Liver (tissue), 9 donors: Measurements from ENCODE around the gene ZNF839. TPM values are rescaled to one million over a fixed set of nuclear protein-coding genes. Genes with fewer than 3 reads are reported as not detected.

ENCODE experiments used
- DNase-seq: peaks from one replicate; pipeline ENCODE4 v3.0.0-alpha.2; 2017; ENCODE audit warnings: low spot score
- H3K27ac ChIP-seq, 2 donors: one replicate each; pipeline ENCODE4 v1.7.0; 2013; ENCODE audit warnings: inconsistent platforms in 2 of 2, low read length in 2 of 2, control low read depth in 1 of 2, low read depth in 1 of 2, mild to moderate bottlenecking in 1 of 2
- H3K27me3 ChIP-seq, 4 donors: one replicate each; pipeline versions ENCODE4 v1.6.1 to v1.7.0; 2013; ENCODE audit warnings: low read length in 3 of 4, inconsistent platforms in 1 of 4, mild to moderate bottlenecking in 1 of 4, moderate library complexity in 1 of 4; ENCODE audit not compliant: control insufficient read depth in 4 of 4, insufficient read depth in 4 of 4
- H3K36me3 ChIP-seq, 4 donors: one replicate each; pipeline versions ENCODE4 v1.6.1 to v1.7.0; 2013; ENCODE audit warnings: low read length in 3 of 4, mild to moderate bottlenecking in 3 of 4, low read depth in 1 of 4, moderate library complexity in 1 of 4; ENCODE audit not compliant: control insufficient read depth in 4 of 4, insufficient read depth in 3 of 4
- H3K4me1 ChIP-seq, 4 donors: one replicate each; pipeline versions ENCODE4 v1.6.1 to v1.7.0; 2013; ENCODE audit warnings: low read length in 3 of 4, mild to moderate bottlenecking in 3 of 4, moderate library complexity in 1 of 4; ENCODE audit not compliant: control insufficient read depth in 4 of 4, insufficient read depth in 4 of 4
- H3K4me3 ChIP-seq, 3 donors: one replicate each; pipeline versions ENCODE4 v1.6.1 to v1.7.0; 2013; ENCODE audit warnings: low read length in 3 of 3, control low read depth in 1 of 3, low read depth in 1 of 3, mild to moderate bottlenecking in 1 of 3
- H3K9ac ChIP-seq, 2 donors: one replicate each; pipeline ENCODE4 v1.7.0; 2013; ENCODE audit warnings: low read length in 2 of 2, mild to moderate bottlenecking in 2 of 2, moderate library complexity in 2 of 2, control low read depth in 1 of 2, low read depth in 1 of 2
- H3K9me3 ChIP-seq, 4 donors: one replicate each; pipeline versions ENCODE4 v1.6.1 to v1.7.0; 2013; ENCODE audit warnings: low read length in 3 of 4; ENCODE audit not compliant: control insufficient read depth in 4 of 4
- EGR1 ChIP-seq, 2 donors: IDR thresholded peaks; 2 replicates each; pipeline ENCODE4 v1.6.1; 2016 to 2018; ENCODE audit warnings: antibody characterized with exemption in 2 of 2, low read depth in 2 of 2
- FOXA1 ChIP-seq: IDR thresholded peaks from 2 replicates; pipeline ENCODE4 v1.6.1; 2016; ENCODE audit warnings: antibody characterized with exemption
- FOXA2 ChIP-seq: IDR thresholded peaks from 2 replicates; pipeline ENCODE4 v1.6.1; 2016; ENCODE audit warnings: antibody characterized with exemption
- GABPA ChIP-seq, 2 donors: IDR thresholded peaks in 1 of 2; conservative IDR thresholded peaks in 1 of 2; 2 replicates each; pipeline ENCODE4 v1.6.1; 2016; ENCODE audit warnings: antibody characterized with exemption in 2 of 2, mild to moderate bottlenecking in 1 of 2, moderate library complexity in 1 of 2
- HNF4A ChIP-seq, 2 donors: conservative IDR thresholded peaks; 2 replicates each; pipeline ENCODE4 v1.6.1; 2016; ENCODE audit warnings: antibody characterized with exemption in 2 of 2, mild to moderate bottlenecking in 2 of 2
- HNF4G ChIP-seq: IDR thresholded peaks from 2 replicates; pipeline ENCODE4 v1.6.1; 2016; ENCODE audit warnings: antibody characterized with exemption
- RXRA ChIP-seq, 2 donors: IDR thresholded peaks; 2 replicates each; pipeline ENCODE4 v1.6.1; 2017 to 2018; ENCODE audit warnings: antibody characterized with exemption in 2 of 2, mild to moderate bottlenecking in 1 of 2
- SP1 ChIP-seq: IDR thresholded peaks from 2 replicates; pipeline ENCODE4 v1.6.1; 2018; ENCODE audit warnings: antibody characterized with exemption, mild to moderate bottlenecking
- TAF1 ChIP-seq: conservative IDR thresholded peaks from 2 replicates; pipeline ENCODE4 v1.6.1; 2016; ENCODE audit warnings: antibody characterized with exemption, mild to moderate bottlenecking
- WGBS: extraction: QIAGEN DNeasy Blood & Tissue Kit; methylation state at CpG from one replicate; pipeline ENCODE4 v1.1.7; 2013; 5-methylcytosine and 5-hydroxymethylcytosine counted together
- polyA plus RNA-seq, 2 donors: library from polyadenylated mRNA; stranded (reverse) in 1 of 2; unstranded in 1 of 2; fragments of 200-250 nt in 1 of 2; fragments of >200 nt in 1 of 2; fragmentation: Nextera tagmentation in 1 of 2; extraction: Ambion mirVana in 1 of 2; gene quantifications; one replicate each; pipeline versions ENCODE4 v1.2.1 to v1.2.3, GENCODE V29; 2013 to 2015
- total RNA-seq, 2 donors: library from RNA; depleted of rRNA; stranded (reverse); fragments of >200 nt; gene quantifications; one replicate each; pipeline ENCODE4 v1.2.3, GENCODE V29; 2014
- TF ChIP-seq, protein P1 (sequence below): IDR thresholded peaks from 2 replicates; pipeline ENCODE4 v1.6.1; 2016; ENCODE audit warnings: antibody characterized with exemption, mild to moderate bottlenecking
- TF ChIP-seq, protein P2 (sequence below): IDR thresholded peaks from 2 replicates; pipeline ENCODE4 v1.6.1; 2016; ENCODE audit warnings: antibody characterized with exemption
- TF ChIP-seq, protein P3 (sequence below): IDR thresholded peaks from 2 replicates; pipeline ENCODE4 v1.6.1; 2016; ENCODE audit warnings: antibody characterized with exemption
- TF ChIP-seq, protein P4 (sequence below): fragments of 150-350 bp; IDR thresholded peaks from 2 replicates; pipeline ENCODE4 v1.5.1; 2017; ENCODE audit warnings: improper control_type of control experiment, low read depth, low read length; ENCODE audit not compliant: missing input control
- donor health status: healthy.
- donor health status: healthy.
- donor health status: healthy.
- donor health status: healthy.
- donor health status: healthy.

The ZNF839 gene
- total and polyA plus RNA-seq, 4 donors, result 3.1 to 5.6 (median 4.3) TPM

DNA sequence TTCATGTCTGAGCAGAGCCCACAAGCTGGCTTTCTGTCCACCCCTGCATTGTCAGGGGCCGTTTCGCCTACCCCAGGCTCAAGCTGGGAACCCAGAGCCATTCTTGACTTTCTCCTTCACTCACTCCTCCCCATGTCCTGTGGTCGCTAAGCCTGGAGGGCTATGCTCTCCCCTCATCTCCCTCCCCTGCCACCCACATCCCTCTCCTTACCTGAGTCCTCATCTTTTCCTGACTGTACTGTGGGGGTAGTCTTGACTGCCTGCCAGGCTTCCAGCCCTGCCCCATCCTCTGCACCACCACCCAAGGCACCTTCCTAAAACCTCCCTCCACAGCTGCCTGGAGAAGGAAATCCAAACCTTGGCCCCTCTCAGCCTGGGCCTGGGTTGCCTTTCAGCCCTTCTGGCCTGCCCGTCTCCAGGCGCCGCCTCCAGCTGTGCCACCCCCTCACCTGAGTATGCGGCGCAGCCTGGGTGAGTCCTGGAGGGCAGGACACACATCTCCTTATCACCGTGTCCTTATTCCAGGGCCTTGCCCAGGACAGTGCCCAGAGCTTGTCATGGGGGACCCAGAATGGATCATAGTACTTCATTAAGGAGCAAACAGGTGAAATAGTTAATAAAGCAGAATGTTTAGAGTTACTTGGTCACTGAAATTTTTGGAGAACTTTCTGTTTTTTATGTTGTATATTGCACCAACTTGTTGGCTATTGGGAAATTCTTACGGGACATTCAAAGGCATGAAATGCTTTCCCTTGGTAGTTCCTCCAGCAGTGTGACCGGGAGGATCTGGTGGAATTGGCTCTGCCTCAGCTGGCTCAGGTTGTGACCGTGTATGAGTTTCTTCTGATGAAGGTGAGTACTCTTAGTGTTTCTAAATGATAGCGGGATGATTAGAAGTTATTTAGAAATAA, 14.5 kb downstream of the ZNF839 start:
- Histone ChIP-seq H3K27me3 (no peaks in the 10 kb centered on the region), H3K4me1 (no peaks in the 10 kb centered on the region), H3K9me3 (no peaks in the 10 kb centered on the region), H3K4me3 (no peak overlapping the region), H3K9ac (no peak overlapping the region), H3K27ac (no peak overlapping the region), H3K36me3 (peaks cover 3 to 9% (median 4%) of the 10 kb centered on the region in 4 donors)
- WGBS, result 96% methylated on average over 13 of the region's 13 CpGs
- no peak for DNase-seq
- no peak for TF ChIP-seq FOXA1

DNA sequence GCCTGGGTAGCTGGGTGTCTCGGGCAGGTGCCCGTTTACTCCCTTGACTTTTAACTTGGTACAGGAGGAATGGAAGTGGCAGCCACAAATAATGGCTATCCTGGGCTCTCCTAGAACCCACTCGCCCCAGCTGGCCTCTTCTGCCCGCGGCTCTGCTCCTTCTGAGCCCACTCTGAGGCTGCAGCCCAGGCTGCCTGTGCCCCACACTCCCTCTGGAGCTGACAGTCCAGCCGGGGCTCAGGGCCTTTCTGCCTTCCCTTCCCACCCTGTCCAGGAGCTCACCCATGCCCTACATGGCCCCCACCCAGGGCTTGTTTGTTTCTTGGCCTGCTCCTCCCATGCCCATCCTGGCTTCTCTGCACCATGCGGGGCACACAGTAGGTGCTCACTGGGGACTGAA, 15.6 kb downstream of the ZNF839 start:
- Histone ChIP-seq H3K27ac (no peak overlapping the region), H3K9me3 (no peaks in the 10 kb centered on the region), H3K27me3 (no peaks in the 10 kb centered on the region), H3K4me1 (no peaks in the 10 kb centered on the region), H3K4me3 (no peak overlapping the region), H3K36me3 (peaks cover 3 to 11% (median 6%) of the 10 kb centered on the region in 4 donors), H3K9ac (no peak overlapping the region)
- 95% methylated on average over 7 of the region's 7 CpGs for WGBS
- TF ChIP-seq, protein P1, sequence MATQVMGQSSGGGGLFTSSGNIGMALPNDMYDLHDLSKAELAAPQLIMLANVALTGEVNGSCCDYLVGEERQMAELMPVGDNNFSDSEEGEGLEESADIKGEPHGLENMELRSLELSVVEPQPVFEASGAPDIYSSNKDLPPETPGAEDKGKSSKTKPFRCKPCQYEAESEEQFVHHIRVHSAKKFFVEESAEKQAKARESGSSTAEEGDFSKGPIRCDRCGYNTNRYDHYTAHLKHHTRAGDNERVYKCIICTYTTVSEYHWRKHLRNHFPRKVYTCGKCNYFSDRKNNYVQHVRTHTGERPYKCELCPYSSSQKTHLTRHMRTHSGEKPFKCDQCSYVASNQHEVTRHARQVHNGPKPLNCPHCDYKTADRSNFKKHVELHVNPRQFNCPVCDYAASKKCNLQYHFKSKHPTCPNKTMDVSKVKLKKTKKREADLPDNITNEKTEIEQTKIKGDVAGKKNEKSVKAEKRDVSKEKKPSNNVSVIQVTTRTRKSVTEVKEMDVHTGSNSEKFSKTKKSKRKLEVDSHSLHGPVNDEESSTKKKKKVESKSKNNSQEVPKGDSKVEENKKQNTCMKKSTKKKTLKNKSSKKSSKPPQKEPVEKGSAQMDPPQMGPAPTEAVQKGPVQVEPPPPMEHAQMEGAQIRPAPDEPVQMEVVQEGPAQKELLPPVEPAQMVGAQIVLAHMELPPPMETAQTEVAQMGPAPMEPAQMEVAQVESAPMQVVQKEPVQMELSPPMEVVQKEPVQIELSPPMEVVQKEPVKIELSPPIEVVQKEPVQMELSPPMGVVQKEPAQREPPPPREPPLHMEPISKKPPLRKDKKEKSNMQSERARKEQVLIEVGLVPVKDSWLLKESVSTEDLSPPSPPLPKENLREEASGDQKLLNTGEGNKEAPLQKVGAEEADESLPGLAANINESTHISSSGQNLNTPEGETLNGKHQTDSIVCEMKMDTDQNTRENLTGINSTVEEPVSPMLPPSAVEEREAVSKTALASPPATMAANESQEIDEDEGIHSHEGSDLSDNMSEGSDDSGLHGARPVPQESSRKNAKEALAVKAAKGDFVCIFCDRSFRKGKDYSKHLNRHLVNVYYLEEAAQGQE, result no peak
- no peak for TF ChIP-seq SP1
- no peak for TF ChIP-seq GABPA (IDR thresholded peaks at IDR 0.05 in 1 of 2, conservative IDR thresholded peaks at IDR 0.05 in 1 of 2)
- no peak for TF ChIP-seq FOXA2
- no peak for TF ChIP-seq FOXA1
- TF ChIP-seq, protein P2, sequence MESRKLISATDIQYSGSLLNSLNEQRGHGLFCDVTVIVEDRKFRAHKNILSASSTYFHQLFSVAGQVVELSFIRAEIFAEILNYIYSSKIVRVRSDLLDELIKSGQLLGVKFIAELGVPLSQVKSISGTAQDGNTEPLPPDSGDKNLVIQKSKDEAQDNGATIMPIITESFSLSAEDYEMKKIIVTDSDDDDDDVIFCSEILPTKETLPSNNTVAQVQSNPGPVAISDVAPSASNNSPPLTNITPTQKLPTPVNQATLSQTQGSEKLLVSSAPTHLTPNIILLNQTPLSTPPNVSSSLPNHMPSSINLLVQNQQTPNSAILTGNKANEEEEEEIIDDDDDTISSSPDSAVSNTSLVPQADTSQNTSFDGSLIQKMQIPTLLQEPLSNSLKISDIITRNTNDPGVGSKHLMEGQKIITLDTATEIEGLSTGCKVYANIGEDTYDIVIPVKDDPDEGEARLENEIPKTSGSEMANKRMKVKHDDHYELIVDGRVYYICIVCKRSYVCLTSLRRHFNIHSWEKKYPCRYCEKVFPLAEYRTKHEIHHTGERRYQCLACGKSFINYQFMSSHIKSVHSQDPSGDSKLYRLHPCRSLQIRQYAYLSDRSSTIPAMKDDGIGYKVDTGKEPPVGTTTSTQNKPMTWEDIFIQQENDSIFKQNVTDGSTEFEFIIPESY, result no peak
- TF ChIP-seq HNF4G, result no peak
- TF ChIP-seq RXRA (IDR thresholded peaks at IDR 0.05), result no peak
- DNase-seq, result no peak

DNA sequence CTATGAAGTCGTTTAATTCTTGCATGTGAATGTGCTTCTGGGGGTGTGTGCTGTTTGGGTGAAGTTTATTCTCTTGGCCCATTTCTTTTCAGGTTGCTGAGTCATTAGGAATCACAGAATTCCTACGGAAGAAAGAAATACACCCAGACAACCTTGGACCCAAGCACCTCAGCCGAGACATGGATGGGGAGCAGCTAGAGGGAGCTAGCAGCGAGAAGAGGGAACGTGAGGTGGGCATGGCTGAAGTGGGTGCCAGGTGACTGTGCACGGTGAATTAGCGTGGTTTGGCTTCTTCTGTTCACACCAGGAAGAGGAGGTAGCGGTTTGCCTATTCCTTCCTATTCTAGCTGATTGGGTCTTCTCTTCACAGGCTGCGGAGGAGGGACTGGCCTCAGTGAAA, 19.2 kb downstream of the ZNF839 start:
- peaks cover 8 to 35% (median 11%) of the 10 kb centered on the region in 4 donors for H3K36me3 ChIP-seq
- H3K9me3 ChIP-seq, result no peaks in the 10 kb centered on the region
- no peak overlapping the region for H3K9ac ChIP-seq
- TF ChIP-seq HNF4A (conservative IDR thresholded peaks at IDR 0.05), result no peak
- TF ChIP-seq, protein P3, sequence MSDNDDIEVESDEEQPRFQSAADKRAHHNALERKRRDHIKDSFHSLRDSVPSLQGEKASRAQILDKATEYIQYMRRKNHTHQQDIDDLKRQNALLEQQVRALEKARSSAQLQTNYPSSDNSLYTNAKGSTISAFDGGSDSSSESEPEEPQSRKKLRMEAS, result no peak
- no peak for TF ChIP-seq EGR1 (IDR thresholded peaks at IDR 0.05; ENCODE audit: low read depth in 2 of 2)
- TF ChIP-seq TAF1, result no peak
- TF ChIP-seq HNF4G, result no peak
- TF ChIP-seq, protein P4, sequence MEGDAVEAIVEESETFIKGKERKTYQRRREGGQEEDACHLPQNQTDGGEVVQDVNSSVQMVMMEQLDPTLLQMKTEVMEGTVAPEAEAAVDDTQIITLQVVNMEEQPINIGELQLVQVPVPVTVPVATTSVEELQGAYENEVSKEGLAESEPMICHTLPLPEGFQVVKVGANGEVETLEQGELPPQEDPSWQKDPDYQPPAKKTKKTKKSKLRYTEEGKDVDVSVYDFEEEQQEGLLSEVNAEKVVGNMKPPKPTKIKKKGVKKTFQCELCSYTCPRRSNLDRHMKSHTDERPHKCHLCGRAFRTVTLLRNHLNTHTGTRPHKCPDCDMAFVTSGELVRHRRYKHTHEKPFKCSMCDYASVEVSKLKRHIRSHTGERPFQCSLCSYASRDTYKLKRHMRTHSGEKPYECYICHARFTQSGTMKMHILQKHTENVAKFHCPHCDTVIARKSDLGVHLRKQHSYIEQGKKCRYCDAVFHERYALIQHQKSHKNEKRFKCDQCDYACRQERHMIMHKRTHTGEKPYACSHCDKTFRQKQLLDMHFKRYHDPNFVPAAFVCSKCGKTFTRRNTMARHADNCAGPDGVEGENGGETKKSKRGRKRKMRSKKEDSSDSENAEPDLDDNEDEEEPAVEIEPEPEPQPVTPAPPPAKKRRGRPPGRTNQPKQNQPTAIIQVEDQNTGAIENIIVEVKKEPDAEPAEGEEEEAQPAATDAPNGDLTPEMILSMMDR, result no peak
- TF ChIP-seq FOXA2, result no peak
- H3K4me3 ChIP-seq, result no peak overlapping the region
- WGBS, result 94% methylated on average over 9 of the region's 9 CpGs
- DNase-seq, result no peak
- H3K27me3 ChIP-seq, result no peaks in the 10 kb centered on the region
- H3K27ac ChIP-seq, result no peak overlapping the region
- H3K4me1 ChIP-seq, result no peaks in the 10 kb centered on the region
